ENCODE measurements around the gene ANKH. TPM values are rescaled to one million over a fixed set of nuclear protein-coding genes. Genes with fewer than 3 reads are reported as not detected.
"Not testable (repeated sequence)": the region's sequence is repeated elsewhere in the genome, so short reads cannot be mapped to it uniquely, and the experiment has no call there.

ANKH gene
- total and polyA plus RNA-seq, 12 donors, result 4.8 to 45.6 (median 30.9) TPM

DNA sequence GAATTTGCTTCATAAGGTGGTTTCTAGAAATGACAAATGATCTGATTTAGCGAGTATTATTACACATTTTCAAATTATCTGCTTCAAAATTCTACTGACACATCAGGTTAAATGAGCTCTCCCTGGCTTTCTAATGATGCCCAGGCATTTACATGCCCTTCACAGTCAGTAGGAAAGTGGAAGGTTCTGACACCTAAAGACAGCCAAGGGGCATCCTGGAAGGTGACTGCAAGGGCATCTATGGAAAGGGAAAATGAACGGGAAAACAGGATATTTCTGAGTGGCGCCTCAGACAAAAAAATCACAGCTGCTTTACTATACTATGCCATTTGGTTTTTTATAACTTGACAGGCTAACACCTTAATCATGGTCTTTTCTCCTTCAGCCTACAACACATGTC lies 31.0 kb downstream of the ANKH start:
- Histone ChIP-seq H3K36me3 (replicated peaks in 1 of 2) (no peaks in the 10 kb centered on the region), H3K4me3 (no peak overlapping the region), H3K27ac (no peak overlapping the region), H3K9me3 (replicated peaks in 1 of 3) (no peaks in the 10 kb centered on the region), H3K27me3 (no peaks in the 10 kb centered on the region), H3K4me1 (replicated peaks in 1 of 2) (no peaks in the 10 kb centered on the region)
- DNase-seq, result no peak
- intact Hi-C loops (cut with DNase I), result no loop called here
- no peak for TF ChIP-seq POLR2A (IDR thresholded peaks at IDR 0.05)
- TF ChIP-seq CTCF (IDR thresholded peaks at IDR 0.05), result no peak
- 85 to 90% (median 88%) methylated on average over 3 of the region's 3 CpGs for WGBS, 4 donors

GRCh38 chr5:14838396-14839319 lies 32.9 kb downstream of the ANKH start:
- TF ChIP-seq CTCF (IDR thresholded peaks at IDR 0.05), result no peak
- TF ChIP-seq POLR2A (IDR thresholded peaks at IDR 0.05), result no peak
- intact Hi-C loops (cut with DNase I), result no loop called here
- DNase-seq, result no peak
- H3K27me3 ChIP-seq, result no peaks in the 10 kb centered on the region
- WGBS, 4 donors, result 76 to 85% (median 83%) methylated on average over 15 of the region's 15 CpGs
- no peaks in the 10 kb centered on the region for H3K4me1 ChIP-seq (replicated peaks in 1 of 2)
- H3K27ac ChIP-seq, result no peak overlapping the region
- no peaks in the 10 kb centered on the region for H3K9me3 ChIP-seq (replicated peaks in 1 of 3)
- no peak overlapping the region for H3K4me3 ChIP-seq
- no peaks in the 10 kb centered on the region for H3K36me3 ChIP-seq (replicated peaks in 1 of 2)

GRCh38 chr5:14837423-14838122 lies 34.0 kb downstream of the ANKH start:
- H3K4me1 ChIP-seq (replicated peaks in 1 of 2); H3K27me3 ChIP-seq; H3K36me3 ChIP-seq (replicated peaks in 1 of 2); intact Hi-C loops (cut with DNase I); H3K4me3 ChIP-seq; H3K9me3 ChIP-seq (replicated peaks in 1 of 3); DNase-seq; H3K27ac ChIP-seq: not testable (repeated sequence)
- 91 to 98% (median 94%) methylated on average over 5 to 7 of the region's 7 CpGs for WGBS, 4 donors

- no peak overlapping the region for H3K4me3 ChIP-seq
- intact Hi-C loops (cut with DNase I), result no loop called here
Measured at GRCh38 chr5:14834584-14835550, 36.7 kb downstream of the ANKH start.

More at GRCh38 chr5:14834584-14835550, 36.7 kb downstream of the ANKH start:
- Histone ChIP-seq H3K4me1 (replicated peaks in 1 of 2) (no peaks in the 10 kb centered on the region), H3K9me3 (replicated peaks in 1 of 3) (no peaks in the 10 kb centered on the region), H3K27ac (no peak overlapping the region), H3K27me3 (no peaks in the 10 kb centered on the region), H3K36me3 (replicated peaks in 1 of 2) (no peaks in the 10 kb centered on the region)
- DNase-seq, result no peak
- 89 to 93% (median 92%) methylated on average over 8 to 11 of the region's 11 CpGs for WGBS, 4 donors
- TF ChIP-seq CTCF (IDR thresholded peaks at IDR 0.05) (no peak), POLR2A (IDR thresholded peaks at IDR 0.05) (no peak)
